Cardiac muscle cell (in vitro differentiated cells and primary cell): ENCODE results near the gene TATDN2. TPM values are rescaled to one million over a fixed set of nuclear protein-coding genes. Genes with fewer than 3 reads are reported as not detected.

Experiments
- DNase-seq, 2 donors: peaks; one replicate each; pipeline versions ENCODE4 v3.0.0 to v3.0.0-alpha.2; 2010 to 2017; ENCODE audit warnings: low read depth in 1 of 2, low spot score in 1 of 2
- H3K27ac ChIP-seq: fragments of 200-600 bp; sonication (generic); 2 replicates; pipeline ENCODE4 v1.5.1; 2016
- H3K27me3 ChIP-seq: fragments of 200-600 bp; sonication (generic); 2 replicates; pipeline ENCODE4 v1.6.0; 2016; ENCODE audit warnings: control low read depth
- H3K36me3 ChIP-seq: fragments of 200-600 bp; sonication (generic); 2 replicates; pipeline ENCODE4 v1.5.1; 2016; ENCODE audit warnings: control low read depth
- H3K4me1 ChIP-seq: fragments of 200-600 bp; sonication (generic); 2 replicates; pipeline ENCODE4 v1.8.1; 2017; ENCODE audit warnings: low read depth, mild to moderate bottlenecking, mixed run types
- H3K4me3 ChIP-seq: fragments of 200-600 bp; sonication (generic); 2 replicates; pipeline ENCODE4 v1.5.1; 2016; ENCODE audit warnings: mild to moderate bottlenecking
- H3K9me3 ChIP-seq: fragments of 200-600 bp; sonication (generic); 2 replicates; pipeline ENCODE4 v1.5.1; 2017; ENCODE audit warnings: low read depth, mild to moderate bottlenecking, control low read depth
- polyA plus RNA-seq: library from polyadenylated mRNA; unstranded; fragments of >200 nt; fragmentation: Nextera tagmentation; extraction: Ambion mirVana; gene quantifications from 2 replicates; pipeline ENCODE4 v1.2.1, GENCODE V29; 2016
- total RNA-seq: library from RNA; depleted of rRNA; stranded (reverse); fragments of >200 nt; gene quantifications from 2 replicates; pipeline ENCODE4 v1.2.3, GENCODE V29; 2016
- TF ChIP-seq, protein P1 (sequence below): IDR thresholded peaks from 2 replicates; pipeline ENCODE4 v1.5.1; 2012; ENCODE audit warnings: low read depth, mild to moderate bottlenecking, low read length

Gene TATDN2
- total and polyA plus RNA-seq, 2 experiments from 2014 or later, result 7.7 to 13.1 TPM

DNA sequence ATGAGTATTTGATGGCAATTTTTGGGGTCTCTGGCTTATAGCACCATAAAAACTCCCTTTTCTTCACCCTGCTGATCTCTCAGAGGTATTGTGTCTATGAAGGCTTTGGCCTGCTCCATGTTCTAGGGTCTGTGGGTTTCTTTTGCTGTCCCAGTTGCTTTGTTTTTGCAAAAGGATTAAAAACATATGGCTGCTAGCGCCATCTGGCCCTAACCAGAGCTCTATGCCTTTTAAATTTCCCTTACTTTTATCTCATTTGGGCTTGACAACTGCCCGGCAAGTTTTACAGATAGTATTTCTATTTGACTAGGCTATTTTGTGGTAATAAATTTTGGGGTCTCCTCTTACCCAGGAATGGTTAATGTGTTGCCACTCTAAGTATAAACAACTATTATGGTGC is 50.9 kb downstream of the TATDN2 start:
- no peaks in the 10 kb centered on the region for H3K4me1 ChIP-seq
- peaks cover 35% of the 10 kb centered on the region for H3K36me3 ChIP-seq
- H3K4me3 ChIP-seq, result no peak overlapping the region
- no peaks in the 10 kb centered on the region for H3K9me3 ChIP-seq
- TF ChIP-seq, protein P1, sequence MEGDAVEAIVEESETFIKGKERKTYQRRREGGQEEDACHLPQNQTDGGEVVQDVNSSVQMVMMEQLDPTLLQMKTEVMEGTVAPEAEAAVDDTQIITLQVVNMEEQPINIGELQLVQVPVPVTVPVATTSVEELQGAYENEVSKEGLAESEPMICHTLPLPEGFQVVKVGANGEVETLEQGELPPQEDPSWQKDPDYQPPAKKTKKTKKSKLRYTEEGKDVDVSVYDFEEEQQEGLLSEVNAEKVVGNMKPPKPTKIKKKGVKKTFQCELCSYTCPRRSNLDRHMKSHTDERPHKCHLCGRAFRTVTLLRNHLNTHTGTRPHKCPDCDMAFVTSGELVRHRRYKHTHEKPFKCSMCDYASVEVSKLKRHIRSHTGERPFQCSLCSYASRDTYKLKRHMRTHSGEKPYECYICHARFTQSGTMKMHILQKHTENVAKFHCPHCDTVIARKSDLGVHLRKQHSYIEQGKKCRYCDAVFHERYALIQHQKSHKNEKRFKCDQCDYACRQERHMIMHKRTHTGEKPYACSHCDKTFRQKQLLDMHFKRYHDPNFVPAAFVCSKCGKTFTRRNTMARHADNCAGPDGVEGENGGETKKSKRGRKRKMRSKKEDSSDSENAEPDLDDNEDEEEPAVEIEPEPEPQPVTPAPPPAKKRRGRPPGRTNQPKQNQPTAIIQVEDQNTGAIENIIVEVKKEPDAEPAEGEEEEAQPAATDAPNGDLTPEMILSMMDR, result peak; percentile 23
- H3K27me3 ChIP-seq, result no peaks in the 10 kb centered on the region
- DNase-seq, result peak in 1 of 2 donors; percentile 36
- no peak overlapping the region for H3K27ac ChIP-seq

DNA sequence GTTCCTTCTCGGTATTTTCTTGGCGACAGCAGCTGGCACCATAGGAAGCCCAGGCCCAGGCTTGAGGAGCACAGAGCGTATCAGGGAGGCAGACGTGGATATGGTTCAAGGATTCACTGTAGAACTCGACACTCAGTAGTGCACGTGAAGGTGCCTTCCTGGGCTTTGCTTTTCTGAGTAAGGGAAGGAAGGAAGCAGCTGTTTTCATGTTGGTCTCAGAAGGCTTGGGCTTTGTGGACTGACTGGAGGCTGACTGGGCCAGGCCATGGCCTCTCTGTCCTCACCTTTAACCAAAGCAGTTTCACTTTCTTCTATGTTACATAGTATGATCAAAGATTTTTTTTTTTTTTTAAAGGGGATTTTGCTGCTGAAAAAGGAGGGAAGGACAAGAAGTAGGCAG is 51.4 kb downstream of the TATDN2 start:
- TF ChIP-seq, protein P1, result no peak
- Histone ChIP-seq H3K27me3 (no peaks in the 10 kb centered on the region), H3K9me3 (no peaks in the 10 kb centered on the region), H3K4me1 (no peaks in the 10 kb centered on the region), H3K4me3 (no peak overlapping the region), H3K36me3 (peaks cover 39% of the 10 kb centered on the region), H3K27ac (no peak overlapping the region)
- DNase-seq, result no peak

GRCh38 chr3:10300087-10300486 is 51.8 kb downstream of the TATDN2 start:
- no peaks in the 10 kb centered on the region for H3K9me3 ChIP-seq
- no peak overlapping the region for H3K4me3 ChIP-seq
- no peak overlapping the region for H3K27ac ChIP-seq
- H3K4me1 ChIP-seq, result no peaks in the 10 kb centered on the region
- TF ChIP-seq, protein P1, result no peak
- no peaks in the 10 kb centered on the region for H3K27me3 ChIP-seq
- H3K36me3 ChIP-seq, result peaks cover 40% of the 10 kb centered on the region
- no peak for DNase-seq

DNA sequence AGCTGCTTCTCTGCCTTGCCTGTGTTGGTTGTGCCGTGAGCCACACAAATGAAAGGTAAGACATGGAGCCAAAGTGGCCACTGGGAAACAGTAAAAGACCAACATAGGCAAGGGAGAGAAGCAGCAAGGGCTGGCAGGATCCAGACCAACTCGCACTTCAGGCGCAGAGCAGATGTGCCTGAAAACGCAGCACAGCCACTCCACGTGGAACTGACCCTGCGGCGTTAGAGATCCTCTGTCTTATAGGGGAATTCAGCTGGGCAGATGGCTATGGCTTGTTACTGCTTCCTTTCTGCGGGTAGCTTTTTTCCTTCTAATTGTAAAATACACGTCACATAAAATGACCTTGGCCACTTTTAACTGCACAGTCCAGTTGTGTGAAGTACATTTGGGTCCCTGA is 54.8 kb downstream of the TATDN2 start:
- no peak overlapping the region for H3K4me3 ChIP-seq
- H3K4me1 ChIP-seq, result no peaks in the 10 kb centered on the region
- H3K27me3 ChIP-seq, result no peaks in the 10 kb centered on the region
- DNase-seq, result no peak
- H3K9me3 ChIP-seq, result no peaks in the 10 kb centered on the region
- peaks cover 58% of the 10 kb centered on the region for H3K36me3 ChIP-seq
- TF ChIP-seq, protein P1, result no peak
- H3K27ac ChIP-seq, result no peak overlapping the region

DNA sequence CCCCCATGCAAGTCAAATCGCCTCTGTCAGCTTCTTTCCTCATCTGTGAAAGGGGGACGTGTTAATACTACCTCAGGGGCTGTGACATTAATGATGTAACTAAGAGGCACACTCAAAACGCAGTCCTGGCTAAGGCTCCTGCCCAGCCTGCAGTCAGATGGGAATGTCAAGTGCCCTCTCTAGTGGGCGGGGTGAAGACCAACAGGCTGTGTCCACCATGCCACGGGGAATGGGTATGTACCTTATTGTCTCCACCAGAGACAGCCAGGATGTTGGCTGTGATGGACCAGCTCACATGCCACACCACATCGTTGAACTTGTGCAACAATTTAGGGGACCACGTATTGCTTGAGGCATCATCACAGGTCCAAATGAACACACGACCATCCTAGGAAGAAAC is 55.5 kb downstream of the TATDN2 start:
- H3K9me3 ChIP-seq, result no peaks in the 10 kb centered on the region
- H3K27me3 ChIP-seq, result no peaks in the 10 kb centered on the region
- no peak for DNase-seq
- H3K4me3 ChIP-seq, result no peak overlapping the region
- TF ChIP-seq, protein P1, result no peak
- no peak overlapping the region for H3K27ac ChIP-seq
- H3K4me1 ChIP-seq, result no peaks in the 10 kb centered on the region
- H3K36me3 ChIP-seq, result peaks cover 58% of the 10 kb centered on the region

GRCh38 chr3:10304905-10305304 is 56.6 kb downstream of the TATDN2 start:
- Histone ChIP-seq H3K9me3 (no peaks in the 10 kb centered on the region), H3K4me3 (no peak overlapping the region), H3K4me1 (no peaks in the 10 kb centered on the region), H3K27me3 (no peaks in the 10 kb centered on the region), H3K27ac (no peak overlapping the region), H3K36me3 (peaks cover 64% of the 10 kb centered on the region)
- TF ChIP-seq, protein P1, result no peak
- no peak for DNase-seq
